Endothelial cell of umbilical vein (primary cell): ENCODE results near the gene RIBC2. TPM values are rescaled to one million over a fixed set of nuclear protein-coding genes. Genes with fewer than 3 reads are reported as not detected.

Experiments used
- BruUV-seq: library from RNA; stranded (reverse); fragments of 400-500 nt; replicated peaks from 2 replicates; lab custom pipeline; 2021; lab: Mats Ljungman, UMichigan
- CTCF ChIA-PET: fragments of 300-600, 350-600 bp; sonication (Branson Sonifier 250); formaldehyde crosslinking; loops from one replicate; lab custom pipeline; 2021; ENCODE audit warnings: antibody characterized with exemption, inconsistent platforms; lab: Charles Lee
- POLR2A ChIA-PET: fragments of 300-600, 350-600 bp; sonication (Branson Sonifier 250); formaldehyde crosslinking; loops from one replicate; lab custom pipeline; 2021; ENCODE audit warnings: antibody characterized with exemption, inconsistent platforms; lab: Charles Lee
- DNase-seq: peaks from one replicate; pipeline ENCODE4 v3.0.0-alpha.2; 2011; ENCODE audit warnings: low read depth, low spot score
- FAIRE-seq: peaks from 2 replicates; lab custom pipeline; 2011; peaks lifted over from hg19 to GRCh38; lab: Jason Lieb, UNC
- H2AFZ ChIP-seq: 2 replicates; pipeline ENCODE4 v1.6.0; 2012; ENCODE audit warnings: low read depth, low read length, control low read depth, inconsistent platforms
- H3K27ac ChIP-seq: 2 replicates; pipeline ENCODE4 v1.5.1; 2011; ENCODE audit warnings: low read depth, mild to moderate bottlenecking, control low read depth, low read length, moderate library complexity; ENCODE audit not compliant: insufficient read depth
- H3K27me3 ChIP-seq, 2 experiments: 2 replicates each; pipeline versions ENCODE4 v1.6.0 to v1.6.1; 2011; ENCODE audit warnings: low read length in 2 of 2, mixed read lengths in 1 of 2; ENCODE audit not compliant: control insufficient read depth in 2 of 2, insufficient read depth in 2 of 2
- H3K36me3 ChIP-seq, 2 experiments: 2 replicates in 1 of 2; 3 replicates in 1 of 2; pipeline ENCODE4 v1.5.1; 2011; ENCODE audit warnings: low read length in 2 of 2, mild to moderate bottlenecking in 1 of 2, moderate library complexity in 1 of 2; ENCODE audit not compliant: control insufficient read depth in 2 of 2, insufficient read depth in 2 of 2; ENCODE audit errors: extremely low read depth in 1 of 2
- H3K4me1 ChIP-seq: 3 replicates; pipeline ENCODE4 v1.5.1; 2011; ENCODE audit warnings: mild to moderate bottlenecking, low read length; ENCODE audit not compliant: control insufficient read depth, insufficient read depth; ENCODE audit errors: extremely low read depth
- H3K4me2 ChIP-seq: 2 replicates; pipeline ENCODE4 v1.6.1; 2011; ENCODE audit warnings: low read length, control low read depth, mixed read lengths; ENCODE audit not compliant: insufficient read depth
- H3K4me3 ChIP-seq, 3 experiments: fragments of 200-600 bp in 1 of 3; sonication (generic), shearing (Covaris generic) in 1 of 3; replicated peaks in 1 of 3; 2 replicates each; pipeline ENCODE4 v1.5.1; 2011 to 2016; ENCODE audit warnings: control low read depth in 3 of 3, low read length in 3 of 3, mild to moderate bottlenecking in 2 of 3, inconsistent platforms in 1 of 3, low read depth in 1 of 3, moderate library complexity in 1 of 3; ENCODE audit not compliant: insufficient read depth in 1 of 3
- H3K79me2 ChIP-seq: 2 replicates; pipeline ENCODE4 v1.6.0; 2012; ENCODE audit warnings: low read length, inconsistent platforms; ENCODE audit not compliant: control insufficient read depth, insufficient read depth
- H3K9ac ChIP-seq: replicated peaks from 2 replicates; pipeline ENCODE3; 2011; ENCODE audit warnings: low read length, control low read depth; ENCODE audit not compliant: insufficient read depth; ENCODE audit errors: extremely low read depth
- H3K9me1 ChIP-seq: replicated peaks from 3 replicates; pipeline ENCODE4 v1.6.0; 2011; ENCODE audit warnings: mild to moderate bottlenecking, low read length; ENCODE audit not compliant: control insufficient read depth, insufficient read depth; ENCODE audit errors: extremely low read depth
- H3K9me3 ChIP-seq: replicated peaks from 2 replicates; pipeline ENCODE4 v1.5.1; 2012; ENCODE audit warnings: low read length, inconsistent platforms; ENCODE audit not compliant: control insufficient read depth, insufficient read depth
- H4K20me1 ChIP-seq: replicated peaks from 2 replicates; pipeline ENCODE3; 2011; ENCODE audit warnings: mild to moderate bottlenecking, low read length; ENCODE audit not compliant: control insufficient read depth, insufficient read depth; ENCODE audit errors: extremely low read depth
- EZH2 ChIP-seq: IDR thresholded peaks from 2 replicates; pipeline ENCODE4 v1.6.1; 2012; ENCODE audit warnings: borderline replicate concordance, low read depth, mild to moderate bottlenecking, moderate library complexity, low read length, inconsistent platforms; ENCODE audit not compliant: severe bottlenecking
- FOS ChIP-seq: IDR thresholded peaks from 2 replicates; pipeline ENCODE4 v1.6.1; 2011; ENCODE audit warnings: mild to moderate bottlenecking, low read length, moderate library complexity, borderline replicate concordance; ENCODE audit not compliant: insufficient read depth
- GATA2 ChIP-seq: IDR thresholded peaks from 2 replicates; pipeline ENCODE4 v1.7.0; 2011; ENCODE audit warnings: low read depth, mild to moderate bottlenecking, moderate library complexity, mixed read lengths, low read length; ENCODE audit not compliant: insufficient read length, insufficient read depth
- JUN ChIP-seq: IDR thresholded peaks from 2 replicates; pipeline ENCODE4 v1.6.1; 2011; ENCODE audit warnings: borderline replicate concordance, low read depth; ENCODE audit not compliant: insufficient read length, insufficient read depth
- MYC ChIP-seq: IDR thresholded peaks from one replicate; pipeline ENCODE4 v1.6.1; 2011; ENCODE audit warnings: mild to moderate bottlenecking, low read depth, low read length
- POLR2A ChIP-seq: IDR thresholded peaks from 2 replicates; pipeline ENCODE4 v1.6.1; 2012; ENCODE audit warnings: low read depth, mild to moderate bottlenecking, control low read depth, low read length
- POLR2AphosphoS5 ChIP-seq: IDR thresholded peaks from 2 replicates; pipeline ENCODE4 v1.6.1; 2012; ENCODE audit warnings: low read depth, mild to moderate bottlenecking, control low read depth, low read length, moderate library complexity; ENCODE audit not compliant: insufficient read depth
- dilution Hi-C: fragments of 300-500 bp; cut with MboI; formaldehyde crosslinking; loops from one replicate; pipeline ENCODE4 v1.15.0; 2019; ENCODE audit warnings: low sequenced_read_pairs; ENCODE audit not compliant: extremely low pct_ligation_motif_present
- intact Hi-C: fragments of 100-400 bp; cut with micrococcal nuclease; formaldehyde crosslinking; loops from one replicate; pipeline ENCODE4 v1.10.0; 2022
- polyA plus RNA-seq, 4 experiments: library from polyadenylated mRNA; depleted of rRNA in 3 of 4; stranded (reverse) in 3 of 4; unstranded in 1 of 4; fragments of >200 nt; gene quantifications; 2 replicates each; pipeline versions ENCODE4 v1.2.1 to v1.2.3, GENCODE V29; 2011 to 2012; ENCODE audit warnings: missing spikeins in 1 of 4
- total RNA-seq: library from RNA; stranded (reverse); gene quantifications from 2 replicates; pipeline ENCODE4 v1.2.3, GENCODE V29; 2021
- TF ChIP-seq, protein P1 (sequence below): IDR thresholded peaks from 2 replicates; pipeline ENCODE4 v1.6.1; 2011; ENCODE audit not compliant: insufficient read depth, insufficient read length
- TF ChIP-seq, protein P2 (sequence below), 2 donors: IDR thresholded peaks; 1 replicate in 1 of 2; 2 replicates in 1 of 2; pipeline ENCODE4 v1.5.1; 2011; ENCODE audit warnings: low read length in 2 of 2, mild to moderate bottlenecking in 2 of 2, moderate library complexity in 2 of 2, control low read depth in 1 of 2, inconsistent platforms in 1 of 2, low read depth in 1 of 2; ENCODE audit not compliant: insufficient read depth in 1 of 2; ENCODE audit errors: extremely low read depth in 1 of 2

Gene RIBC2
- total and polyA plus RNA-seq, 2 donors (not counting 3 experiments of a cell fraction or from before 2014, with no cell fraction given), result 1.2 to 5.7 TPM

DNA sequence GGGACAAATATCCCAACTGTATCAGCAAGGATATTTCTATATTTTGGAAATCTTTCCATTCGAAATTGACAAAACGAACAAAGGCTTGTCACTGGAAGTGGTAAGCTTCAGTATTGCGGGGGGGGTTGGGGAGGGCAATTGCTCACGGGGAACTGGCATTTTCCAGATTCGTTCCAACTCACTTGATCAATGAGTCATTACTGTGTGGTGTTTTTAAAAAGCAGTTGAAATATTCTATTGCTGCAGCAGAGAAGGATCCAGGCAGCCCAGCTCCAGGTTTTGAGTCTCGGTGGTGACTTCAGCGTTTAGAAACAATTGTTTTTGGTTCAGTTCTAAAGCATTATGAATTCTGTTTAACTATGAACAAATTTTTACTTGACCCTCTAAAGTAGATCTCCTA is 55.4 kb downstream of the RIBC2 start:
- dilution Hi-C loops (no loop called here), intact Hi-C loops (no loop called here)
- FAIRE-seq (no peak), DNase-seq (no peak)
- Histone ChIP-seq H3K9me3 (no peaks in the 10 kb centered on the region), H3K9ac (no peak overlapping the region), H3K27ac (no peak overlapping the region), H3K36me3 (no peaks in the 10 kb centered on the region), H4K20me1 (no peaks in the 10 kb centered on the region), H3K9me1 (no peaks in the 10 kb centered on the region), H3K4me2 (no peak overlapping the region), H3K4me1 (no peaks in the 10 kb centered on the region), H3K27me3 (no peaks in the 10 kb centered on the region), H2AFZ (no peak overlapping the region), H3K4me3 (no peak overlapping the region), H3K79me2 (no peaks in the 10 kb centered on the region)
- TF ChIP-seq, protein P1, sequence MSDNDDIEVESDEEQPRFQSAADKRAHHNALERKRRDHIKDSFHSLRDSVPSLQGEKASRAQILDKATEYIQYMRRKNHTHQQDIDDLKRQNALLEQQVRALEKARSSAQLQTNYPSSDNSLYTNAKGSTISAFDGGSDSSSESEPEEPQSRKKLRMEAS, result no peak
- TF ChIP-seq GATA2, result no peak
- TF ChIP-seq, protein P2, sequence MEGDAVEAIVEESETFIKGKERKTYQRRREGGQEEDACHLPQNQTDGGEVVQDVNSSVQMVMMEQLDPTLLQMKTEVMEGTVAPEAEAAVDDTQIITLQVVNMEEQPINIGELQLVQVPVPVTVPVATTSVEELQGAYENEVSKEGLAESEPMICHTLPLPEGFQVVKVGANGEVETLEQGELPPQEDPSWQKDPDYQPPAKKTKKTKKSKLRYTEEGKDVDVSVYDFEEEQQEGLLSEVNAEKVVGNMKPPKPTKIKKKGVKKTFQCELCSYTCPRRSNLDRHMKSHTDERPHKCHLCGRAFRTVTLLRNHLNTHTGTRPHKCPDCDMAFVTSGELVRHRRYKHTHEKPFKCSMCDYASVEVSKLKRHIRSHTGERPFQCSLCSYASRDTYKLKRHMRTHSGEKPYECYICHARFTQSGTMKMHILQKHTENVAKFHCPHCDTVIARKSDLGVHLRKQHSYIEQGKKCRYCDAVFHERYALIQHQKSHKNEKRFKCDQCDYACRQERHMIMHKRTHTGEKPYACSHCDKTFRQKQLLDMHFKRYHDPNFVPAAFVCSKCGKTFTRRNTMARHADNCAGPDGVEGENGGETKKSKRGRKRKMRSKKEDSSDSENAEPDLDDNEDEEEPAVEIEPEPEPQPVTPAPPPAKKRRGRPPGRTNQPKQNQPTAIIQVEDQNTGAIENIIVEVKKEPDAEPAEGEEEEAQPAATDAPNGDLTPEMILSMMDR (IDR thresholded peaks at IDR 0.05; ENCODE audit: extremely low read depth in 1 of 2, insufficient read depth in 1 of 2, low read depth in 1 of 2, low read length in 2 of 2), result no peak
- TF ChIP-seq MYC, result no peak
- no peak for TF ChIP-seq FOS
- no peak for TF ChIP-seq POLR2A
- no peak for TF ChIP-seq JUN
- no peak for TF ChIP-seq EZH2
- TF ChIP-seq POLR2AphosphoS5, result no peak
- ChIA-PET CTCF (no interaction called here), POLR2A (no interaction called here)
- no TSS peak for BruUV-seq
